WI38 (cell line): Measurements from ENCODE around the gene RIMKLB.

Source experiments
- H3K4me3 ChIP-seq: 2 replicates; pipeline ENCODE4 v1.5.1; 2011; ENCODE audit warnings: low read depth, mild to moderate bottlenecking, control low read depth, low read length
- TF ChIP-seq, protein P1 (sequence below): IDR thresholded peaks from 2 replicates; pipeline ENCODE4 v1.5.1; 2012; ENCODE audit warnings: low read depth, mild to moderate bottlenecking, control low read depth, low read length

The RIMKLB gene

DNA sequence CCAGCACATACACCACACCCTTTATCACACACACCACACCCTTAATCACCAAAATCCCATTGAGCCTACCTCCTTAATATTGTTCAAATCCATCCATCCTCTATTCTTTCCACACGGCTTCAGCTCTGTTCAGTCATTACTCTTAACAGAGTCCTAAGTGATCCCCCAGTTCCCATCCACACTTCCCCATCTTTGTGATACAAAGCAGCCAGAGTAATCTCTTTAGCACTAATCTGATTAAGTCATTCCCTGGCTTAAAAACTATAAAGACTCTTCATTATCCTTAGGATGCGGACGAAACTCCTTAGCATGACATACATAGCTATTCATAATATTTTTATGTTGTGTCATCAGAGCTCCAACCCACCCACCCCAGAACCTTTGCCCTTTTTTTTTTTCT, 20.4 kb upstream of the RIMKLB start:
- H3K4me3 ChIP-seq: no peak overlapping the region
- TF ChIP-seq, protein P1, sequence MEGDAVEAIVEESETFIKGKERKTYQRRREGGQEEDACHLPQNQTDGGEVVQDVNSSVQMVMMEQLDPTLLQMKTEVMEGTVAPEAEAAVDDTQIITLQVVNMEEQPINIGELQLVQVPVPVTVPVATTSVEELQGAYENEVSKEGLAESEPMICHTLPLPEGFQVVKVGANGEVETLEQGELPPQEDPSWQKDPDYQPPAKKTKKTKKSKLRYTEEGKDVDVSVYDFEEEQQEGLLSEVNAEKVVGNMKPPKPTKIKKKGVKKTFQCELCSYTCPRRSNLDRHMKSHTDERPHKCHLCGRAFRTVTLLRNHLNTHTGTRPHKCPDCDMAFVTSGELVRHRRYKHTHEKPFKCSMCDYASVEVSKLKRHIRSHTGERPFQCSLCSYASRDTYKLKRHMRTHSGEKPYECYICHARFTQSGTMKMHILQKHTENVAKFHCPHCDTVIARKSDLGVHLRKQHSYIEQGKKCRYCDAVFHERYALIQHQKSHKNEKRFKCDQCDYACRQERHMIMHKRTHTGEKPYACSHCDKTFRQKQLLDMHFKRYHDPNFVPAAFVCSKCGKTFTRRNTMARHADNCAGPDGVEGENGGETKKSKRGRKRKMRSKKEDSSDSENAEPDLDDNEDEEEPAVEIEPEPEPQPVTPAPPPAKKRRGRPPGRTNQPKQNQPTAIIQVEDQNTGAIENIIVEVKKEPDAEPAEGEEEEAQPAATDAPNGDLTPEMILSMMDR: no peak

DNA sequence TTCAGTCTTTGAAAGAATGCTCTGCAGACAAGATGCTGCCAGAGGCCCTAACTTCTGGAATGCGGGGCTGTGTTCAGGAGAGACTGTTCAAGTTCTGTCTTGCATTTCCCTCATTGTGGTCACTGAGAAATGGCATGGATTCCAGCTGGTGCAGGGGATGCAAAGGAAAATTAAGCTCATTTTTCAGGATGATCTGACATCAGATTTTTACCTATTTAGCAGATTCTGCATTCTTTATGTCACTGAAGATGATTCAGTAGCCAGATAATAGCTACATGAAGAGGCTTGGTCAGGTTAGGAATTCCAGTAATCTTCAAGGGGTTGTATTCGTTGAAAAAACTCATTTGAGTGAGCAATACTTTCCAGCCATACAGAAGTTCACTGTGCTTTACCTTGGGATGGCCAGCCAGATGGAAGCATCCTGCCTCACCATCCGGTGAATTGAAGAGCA, 19.1 kb upstream of the RIMKLB start:
- no peak overlapping the region for H3K4me3 ChIP-seq
- TF ChIP-seq, protein P1: no peak

DNA sequence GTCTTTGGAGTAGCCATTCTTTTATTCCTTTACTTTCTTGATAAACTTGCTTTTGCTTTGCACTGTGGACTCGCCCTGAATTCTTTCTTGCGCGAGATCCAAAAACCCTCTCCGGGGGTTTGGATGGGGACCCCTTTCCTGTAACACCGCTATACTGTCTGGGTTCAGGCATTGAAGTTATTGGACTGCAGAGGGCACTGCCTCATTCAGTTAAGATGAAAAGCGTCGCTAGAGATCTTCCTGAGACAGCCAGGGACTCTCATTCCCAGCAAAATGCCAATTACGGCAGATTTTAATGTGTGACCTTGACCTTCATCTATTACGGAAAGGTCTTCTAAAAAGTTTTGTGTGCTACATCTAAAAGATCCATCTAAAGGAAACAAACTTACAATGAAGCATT, 17.3 kb upstream of the RIMKLB start:
- TF ChIP-seq, protein P1: no peak
- H3K4me3 ChIP-seq: no peak overlapping the region

DNA sequence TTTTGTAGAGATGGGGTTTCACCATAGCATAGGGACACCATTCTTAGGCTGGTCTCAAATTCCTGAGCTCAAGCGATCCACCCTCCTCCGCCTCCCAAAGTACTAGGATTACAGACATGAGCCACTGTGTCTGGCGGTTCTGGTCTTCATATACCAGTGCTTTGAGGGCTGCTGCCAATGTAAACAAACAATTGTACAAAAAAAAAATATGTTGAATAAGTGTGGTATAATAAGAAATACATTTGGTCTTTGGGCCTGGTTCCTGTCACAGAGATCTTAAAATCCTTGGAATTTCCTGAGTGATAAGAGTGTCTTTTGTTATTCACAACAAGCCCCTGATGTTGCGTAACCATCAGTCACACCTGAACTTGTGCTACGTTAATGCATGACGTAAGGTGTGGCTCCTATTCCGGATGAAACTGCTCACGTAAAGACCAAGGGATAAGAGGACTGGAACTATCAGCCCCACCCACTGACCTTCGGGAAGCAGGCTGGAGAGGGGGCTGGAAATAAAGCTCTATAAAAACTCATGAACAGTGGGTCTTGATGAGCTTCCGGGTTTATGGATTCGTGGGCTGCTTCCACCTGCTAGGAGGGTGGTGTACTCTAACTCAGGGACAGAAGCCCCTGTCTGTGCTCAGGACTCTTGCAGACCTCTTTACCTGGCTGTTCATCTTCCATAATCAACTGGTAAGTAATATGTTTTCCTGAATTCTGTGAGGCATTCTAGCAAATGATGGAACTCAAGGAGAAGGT, 16.5 kb upstream of the RIMKLB start:
- TF ChIP-seq, protein P1: no peak
- H3K4me3 ChIP-seq: no peak overlapping the region

DNA sequence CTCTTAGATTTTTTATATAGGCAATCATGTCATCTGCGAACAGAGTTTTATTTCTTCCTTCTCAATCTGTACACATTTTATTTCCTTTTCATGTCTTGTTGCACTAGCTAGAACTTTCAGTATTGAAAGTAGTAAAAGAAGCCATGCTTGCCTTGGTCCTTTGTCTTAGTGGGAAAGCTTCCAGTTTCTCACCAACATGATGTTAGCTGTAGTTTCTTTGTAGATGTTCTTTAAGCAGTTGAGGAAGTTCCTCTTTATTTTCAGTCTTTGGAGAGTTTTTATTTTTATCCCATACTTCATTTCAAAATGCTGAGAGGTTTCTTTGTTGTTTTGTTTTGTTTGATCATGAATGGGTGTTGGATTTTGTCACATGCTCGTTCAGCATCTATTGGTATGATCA, 12.7 kb upstream of the RIMKLB start:
- no peak overlapping the region for H3K4me3 ChIP-seq
- TF ChIP-seq, protein P1: no peak

DNA sequence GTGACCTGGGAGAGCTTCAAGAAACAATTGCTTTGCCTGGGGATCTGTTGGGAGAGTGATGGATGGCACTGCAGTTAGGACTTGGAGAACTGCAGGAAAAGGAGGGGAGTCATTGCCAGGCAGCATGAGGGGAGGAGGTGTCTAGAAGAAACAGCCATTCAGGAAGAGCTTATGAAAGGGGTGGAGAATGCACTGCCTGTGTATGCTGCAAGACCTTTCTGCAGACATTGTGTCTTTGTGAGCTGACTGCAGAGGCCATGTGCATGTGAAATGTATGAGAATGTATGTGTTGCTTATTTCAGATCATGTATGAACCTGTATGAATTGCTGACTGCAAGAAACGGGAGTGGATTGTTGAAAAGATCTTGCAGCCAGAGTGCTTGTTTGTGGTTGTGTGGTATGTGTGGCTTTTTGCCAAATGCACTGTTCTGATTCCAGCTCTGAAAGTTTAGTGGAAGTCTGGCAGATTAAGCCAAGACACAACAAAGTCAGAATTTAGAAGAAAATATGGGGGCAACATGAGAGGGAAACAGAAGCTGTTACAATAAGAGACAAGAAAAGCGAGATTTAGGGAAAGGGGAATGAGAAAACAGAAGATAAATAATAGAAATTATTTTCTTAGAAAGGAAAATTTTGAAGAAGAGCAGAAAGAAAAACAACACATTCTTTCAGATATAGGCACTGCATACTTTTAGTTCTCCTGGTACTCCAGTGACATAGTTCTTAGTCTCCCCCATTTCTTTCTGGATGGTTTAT, 9.8 kb upstream of the RIMKLB start:
- TF ChIP-seq, protein P1: no peak
- no peak overlapping the region for H3K4me3 ChIP-seq

DNA sequence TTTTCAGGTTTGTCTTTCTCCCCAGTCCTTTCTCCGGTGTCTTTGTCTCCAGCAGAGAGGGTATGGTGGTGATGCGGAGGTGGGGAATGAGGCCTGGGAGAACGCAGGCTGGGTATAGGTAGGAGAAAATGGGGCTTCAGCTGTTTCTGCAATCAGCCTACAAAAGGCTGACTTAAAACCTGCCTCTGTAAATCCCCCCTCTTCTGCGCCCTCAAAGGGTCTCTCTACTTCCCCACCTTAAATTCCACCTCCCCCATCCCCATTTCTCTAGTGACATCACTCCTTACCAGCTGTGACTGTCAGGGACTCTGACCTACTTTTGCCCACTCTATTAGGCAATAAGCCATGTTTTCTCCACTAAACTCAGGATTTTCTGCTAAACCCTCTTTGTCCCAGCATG, 8.1 kb upstream of the RIMKLB start:
- no peak overlapping the region for H3K4me3 ChIP-seq
- TF ChIP-seq, protein P1: no peak
